ENCODE data around the gene DIS3L2. TPM values are rescaled to one million over a fixed set of nuclear protein-coding genes. Genes with fewer than 3 reads are reported as not detected.

The DIS3L2 gene
- polyA plus RNA-seq, 1 experiment, result 8.2 TPM

DNA sequence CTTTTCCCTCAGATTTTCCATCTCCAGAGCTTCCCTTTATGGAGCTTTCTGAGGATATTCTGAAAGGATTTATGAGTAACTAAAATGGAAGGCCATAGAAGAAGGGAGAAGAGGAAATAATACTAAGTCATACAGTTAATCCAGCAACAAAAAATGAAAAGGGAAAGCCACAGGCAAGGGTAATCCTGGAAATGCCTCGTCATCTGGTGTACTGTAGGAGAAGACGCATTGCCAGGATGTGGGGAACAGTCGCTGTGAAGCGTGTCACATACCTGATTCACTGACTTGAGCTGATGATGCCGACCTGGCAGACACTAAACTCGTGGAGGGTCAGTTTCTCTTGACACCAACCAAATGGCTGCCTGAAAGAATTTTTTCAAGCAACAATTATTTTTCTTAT lies 382.3 kb downstream of the DIS3L2 start:
- Histone ChIP-seq H3K4me3 (ENCODE audit: low read depth, low read length) (no peak overlapping the region), H3K27me3 (ENCODE audit: control insufficient read depth, insufficient read depth, low read length) (peaks cover 2% of the 10 kb centered on the region), H3K9me3 (ENCODE audit: control insufficient read depth, insufficient read depth, low read length) (peaks cover 2% of the 10 kb centered on the region; the same call in 1 of the 2 replicates), H3K27ac (ENCODE audit: low read depth, low read length) (no peak overlapping the region)
- no peak for DNase-seq (ENCODE audit: low read depth, low spot score)
- ChIA-PET CTCF (interaction anchor here (0.6 to 1.5 kb wide), 3 partner anchors 18 to 444 kb away, joined by 3 to 5 read pairs (median 3); no protein-coding TSS in a partner anchor), POLR2A (no interaction called here)
- no peak for TF ChIP-seq CTCF (IDR thresholded peaks at IDR 0.05; ENCODE audit: low read depth, low read length)

DNA sequence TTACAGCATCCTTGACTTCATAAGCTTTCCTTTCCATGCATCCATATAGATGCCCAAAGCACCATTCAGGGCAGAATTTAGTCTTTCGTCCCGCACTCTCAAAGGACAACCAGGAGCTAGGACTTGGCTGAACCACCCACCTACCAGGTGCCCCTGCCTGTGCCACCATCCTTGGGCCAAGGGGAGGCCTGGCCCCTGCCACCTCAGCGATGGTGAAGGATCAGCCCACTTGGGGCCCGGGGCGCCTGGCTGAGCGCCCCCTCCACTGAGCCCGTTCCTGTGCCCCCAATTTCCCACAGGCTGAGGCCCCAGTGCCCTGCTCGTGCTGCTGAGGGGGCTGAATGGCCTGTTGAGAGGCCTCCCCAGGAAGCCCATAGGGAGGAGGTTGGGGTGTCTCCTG lies 383.7 kb downstream of the DIS3L2 start:
- CTCF ChIA-PET, result interaction anchor here (0.7 to 1.8 kb wide), 3 partner anchors 10 to 19 kb away, joined by 3 to 5 read pairs (median 4); no protein-coding TSS in a partner anchor
- TF ChIP-seq CTCF (IDR thresholded peaks at IDR 0.05; ENCODE audit: low read depth, low read length), result no peak
- Histone ChIP-seq H3K27ac (ENCODE audit: low read depth, low read length) (no peak overlapping the region), H3K4me3 (ENCODE audit: low read depth, low read length) (no peak overlapping the region), H3K27me3 (ENCODE audit: control insufficient read depth, insufficient read depth, low read length) (peaks cover 12% of the 10 kb centered on the region), H3K9me3 (ENCODE audit: control insufficient read depth, insufficient read depth, low read length) (peaks cover 2% of the 10 kb centered on the region; the same call in 1 of the 2 replicates)
- DNase-seq (ENCODE audit: low read depth, low spot score), result no peak
- POLR2A ChIA-PET, result no interaction called here

DNA sequence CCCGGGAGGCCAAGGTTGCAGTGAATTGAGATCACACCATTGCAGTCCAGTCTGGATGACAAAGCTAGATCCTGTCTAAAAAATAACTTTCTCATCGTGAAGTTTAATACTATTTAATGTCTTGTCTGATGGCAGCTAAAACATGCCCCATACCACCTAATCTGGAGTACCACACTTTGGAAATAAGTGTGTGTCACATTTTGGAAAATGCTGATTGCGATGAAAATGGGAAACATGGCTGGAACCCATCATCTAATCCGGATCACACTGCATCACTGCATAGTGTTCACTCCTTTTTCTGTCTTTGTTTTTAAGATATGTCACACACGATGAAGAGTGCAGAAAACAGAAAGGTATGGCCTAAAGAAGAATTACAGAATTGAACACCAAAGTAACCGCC lies 385.9 kb downstream of the DIS3L2 start:
- peaks cover 2% of the 10 kb centered on the region; the same call in 1 of the 2 replicates for H3K9me3 ChIP-seq (ENCODE audit: control insufficient read depth, insufficient read depth, low read length)
- peaks cover 34% of the 10 kb centered on the region for H3K27me3 ChIP-seq (ENCODE audit: control insufficient read depth, insufficient read depth, low read length)
- ChIA-PET CTCF (no interaction called here), POLR2A (no interaction called here)
- DNase-seq (ENCODE audit: low read depth, low spot score), result no peak
- H3K4me3 ChIP-seq (ENCODE audit: low read depth, low read length), result no peak overlapping the region
- TF ChIP-seq CTCF (IDR thresholded peaks at IDR 0.05; ENCODE audit: low read depth, low read length), result no peak
- no peak overlapping the region for H3K27ac ChIP-seq (ENCODE audit: low read depth, low read length)

DNA sequence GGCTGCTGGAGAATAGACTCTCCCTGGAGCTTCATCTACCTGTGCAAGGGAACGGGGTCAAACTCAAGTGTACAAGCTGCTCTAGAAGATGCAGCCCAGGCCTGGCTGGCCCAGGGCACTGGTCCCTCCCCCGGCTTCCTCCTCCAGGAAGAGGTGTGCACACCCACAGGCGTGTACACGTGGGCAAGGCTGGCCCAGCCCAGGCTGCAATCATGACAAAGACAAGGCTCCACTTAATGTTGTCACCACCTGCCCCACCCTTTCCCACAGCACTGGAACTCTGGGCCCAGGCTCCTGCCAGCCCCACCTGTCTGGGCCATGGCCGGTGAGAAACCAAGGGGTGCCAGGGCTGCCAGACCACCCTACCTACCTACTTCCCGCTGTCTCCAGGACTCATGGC lies 387.4 kb downstream of the DIS3L2 start:
- Histone ChIP-seq H3K27ac (ENCODE audit: low read depth, low read length) (no peak overlapping the region), H3K27me3 (ENCODE audit: control insufficient read depth, insufficient read depth, low read length) (peaks cover 42% of the 10 kb centered on the region), H3K9me3 (ENCODE audit: control insufficient read depth, insufficient read depth, low read length) (peaks cover 2% of the 10 kb centered on the region; the same call in 1 of the 2 replicates), H3K4me3 (ENCODE audit: low read depth, low read length) (no peak overlapping the region)
- no peak for TF ChIP-seq CTCF (IDR thresholded peaks at IDR 0.05; ENCODE audit: low read depth, low read length)
- ChIA-PET POLR2A (no interaction called here), CTCF (no interaction called here)
- no peak for DNase-seq (ENCODE audit: low read depth, low spot score)

GRCh38 chr2:232349546-232349945 lies 388.0 kb downstream of the DIS3L2 start:
- no peak for TF ChIP-seq CTCF (IDR thresholded peaks at IDR 0.05; ENCODE audit: low read depth, low read length)
- H3K27ac ChIP-seq (ENCODE audit: low read depth, low read length), result no peak overlapping the region
- POLR2A ChIA-PET, result interaction anchor here (0.6 kb wide), 1 partner anchor 14 kb away, joined by 4 read pairs; no protein-coding TSS in a partner anchor
- H3K9me3 ChIP-seq (ENCODE audit: control insufficient read depth, insufficient read depth, low read length), result peaks cover 2% of the 10 kb centered on the region; the same call in 1 of the 2 replicates
- no peak overlapping the region for H3K4me3 ChIP-seq (ENCODE audit: low read depth, low read length)
- peaks cover 42% of the 10 kb centered on the region for H3K27me3 ChIP-seq (ENCODE audit: control insufficient read depth, insufficient read depth, low read length)
- CTCF ChIA-PET, result no interaction called here
- DNase-seq (ENCODE audit: low read depth, low spot score), result no peak

All from AG04450 (cell line).